T-cell (primary cell): ENCODE data around the gene ZBTB21. TPM values are rescaled to one million over a fixed set of nuclear protein-coding genes. Genes with fewer than 3 reads are reported as not detected.

Source experiments
- ATAC-seq, 4 experiments: fragments of 200-7000 bp in 3 of 4; fragments of 150-1000 bp in 1 of 4; cut with Tn5 transposase; replicated peaks in 1 of 4; 1 replicate in 3 of 4; 2 replicates in 1 of 4; pipeline ENCODE4 v1.10.0; 2021; ENCODE audit warnings: moderate library complexity in 3 of 4, mild to moderate bottlenecking in 2 of 4, moderate number of reproducible peaks in 1 of 4
- CTCF ChIA-PET, 2 donors: fragments of 300-600 bp; sonication (Branson Sonifier 250); formaldehyde crosslinking; loops; one replicate each; lab custom pipeline; 2022; ENCODE audit warnings: antibody characterized with exemption in 2 of 2; lab: Charles Lee
- POLR2A ChIA-PET, 2 donors: fragments of 300-600 bp; sonication (Branson Sonifier 250); formaldehyde crosslinking; loops; one replicate each; lab custom pipeline; 2022; ENCODE audit warnings: antibody characterized with exemption in 2 of 2; lab: Charles Lee
- DNase-seq, 35 experiments: peaks; one replicate each; pipeline versions ENCODE4 v3.0.0 to v3.0.0-alpha.2; 2013 to 2023
- H3K27ac ChIP-seq: one replicate; pipeline ENCODE4 v1.5.1; 2013; ENCODE audit warnings: low read length
- H3K27me3 ChIP-seq, 2 experiments: replicated peaks in 1 of 2; 1 replicate in 1 of 2; 2 replicates in 1 of 2; pipeline versions ENCODE4 v1.6.1 to v1.7.0; 2013; ENCODE audit warnings: low read length in 1 of 2, mixed read lengths in 1 of 2; ENCODE audit not compliant: control insufficient read depth in 2 of 2, insufficient read depth in 2 of 2; ENCODE audit errors: extremely low read depth in 1 of 2
- H3K36me3 ChIP-seq, 2 donors: 1 replicate in 1 of 2; 2 replicates in 1 of 2; pipeline versions ENCODE4 v1.6.1 to v1.7.0; 2013; ENCODE audit warnings: low read length in 1 of 2; ENCODE audit not compliant: control insufficient read depth in 2 of 2, insufficient read depth in 1 of 2; ENCODE audit errors: extremely low read depth in 1 of 2
- H3K4me1 ChIP-seq, 2 experiments: 1 replicate in 1 of 2; 2 replicates in 1 of 2; pipeline versions ENCODE4 v1.6.1 to v1.7.0; 2013; ENCODE audit warnings: low read length in 2 of 2, mixed read lengths in 1 of 2; ENCODE audit not compliant: insufficient read depth in 2 of 2, control insufficient read depth in 1 of 2; ENCODE audit errors: extremely low read depth in 1 of 2
- H3K4me3 ChIP-seq, 2 donors: 1 replicate in 1 of 2; 2 replicates in 1 of 2; pipeline versions ENCODE4 v1.5.1 to v1.7.0; 2013; ENCODE audit warnings: mild to moderate bottlenecking in 2 of 2, low read length in 1 of 2, moderate library complexity in 1 of 2; ENCODE audit not compliant: control insufficient read depth in 1 of 2; ENCODE audit errors: extremely low read depth in 1 of 2
- H3K9me3 ChIP-seq: 2 replicates; pipeline ENCODE4 v1.7.0; 2013
- H3K27ac Mint-ChIP-seq, 2 donors: one replicate each; pipeline ENCODE4 v1.8.0; 2020 to 2021; ENCODE audit warnings: mild to moderate bottlenecking in 2 of 2, mixed read lengths in 2 of 2
- H3K27me3 Mint-ChIP-seq, 2 donors: one replicate each; pipeline ENCODE4 v1.8.0; 2021 to 2022; ENCODE audit warnings: mixed read lengths in 2 of 2
- H3K36me3 Mint-ChIP-seq: one replicate; pipeline ENCODE4 v1.8.0; 2021; ENCODE audit warnings: mixed read lengths
- H3K4me1 Mint-ChIP-seq, 3 donors: one replicate each; pipeline ENCODE4 v1.8.0; 2020 to 2022; ENCODE audit warnings: mixed read lengths in 3 of 3, mild to moderate bottlenecking in 1 of 3
- H3K4me3 Mint-ChIP-seq, 3 donors: one replicate each; pipeline ENCODE4 v1.8.0; 2020 to 2022; ENCODE audit warnings: mild to moderate bottlenecking in 3 of 3, mixed read lengths in 3 of 3, moderate library complexity in 3 of 3
- H3K9me3 Mint-ChIP-seq, 3 donors: one replicate each; pipeline ENCODE4 v1.8.0; 2020 to 2022; ENCODE audit warnings: mixed read lengths in 3 of 3
- WGBS: methylation state at CpG from one replicate; pipeline ENCODE4 v1.1.5; 2013; ENCODE audit warnings: missing lambda C conversion rate; ENCODE audit not compliant: insufficient coverage; 5-methylcytosine and 5-hydroxymethylcytosine counted together
- total RNA-seq, 35 experiments: library from RNA in 6 of 35; stranded (reverse) in 6 of 35; fragments of 120-200 nt in 1 of 35; gene quantifications; one replicate each; pipeline versions ENCODE4 v1.2.1 to v1.2.4 and lab custom pipeline; 2013 to 2026

Gene ZBTB21
- total RNA-seq, 5 donors from 2014 or later (not counting 1 experiment from before 2014, with no cell fraction given), result 17.6 to 119 (median 25.9) TPM

DNA sequence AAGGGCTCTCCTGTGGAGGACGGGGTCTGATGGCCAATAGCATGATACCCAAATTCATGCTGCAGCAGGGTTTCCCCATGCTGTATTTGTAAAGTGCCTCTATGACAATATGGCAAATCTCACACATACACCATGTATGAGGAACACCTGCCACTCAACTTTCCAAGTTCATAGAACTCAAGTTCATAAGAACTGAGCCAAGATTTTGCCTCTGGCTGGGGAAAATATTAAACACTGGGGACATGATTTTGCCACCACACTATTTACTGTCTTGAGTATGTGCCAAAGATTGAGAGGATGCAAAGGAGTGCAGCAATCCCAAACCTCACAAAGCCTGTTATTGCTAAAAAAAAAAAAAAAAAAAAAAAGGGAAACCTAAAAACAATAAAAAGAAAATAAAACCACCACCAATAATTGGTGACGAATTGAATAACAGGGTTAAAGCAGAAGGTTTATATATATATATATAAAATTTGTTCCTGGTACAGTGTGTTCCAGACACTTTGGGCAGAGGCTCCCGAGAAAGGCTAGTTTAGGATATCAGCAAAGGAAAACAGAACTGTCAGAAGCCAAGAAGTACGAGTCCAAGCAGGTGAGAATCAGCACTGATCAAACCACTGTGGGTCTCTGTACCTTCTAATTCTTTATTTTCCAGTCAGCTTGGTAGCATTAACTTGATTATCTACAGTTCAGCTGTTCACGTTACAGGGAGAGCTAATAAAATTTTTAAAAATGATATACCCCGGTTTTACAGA is 24.3 kb downstream of the ZBTB21 start:
- CTCF ChIA-PET, result interaction anchor here in 1 of 2 donors (0.6 kb wide), 1 partner anchor 402 kb away, joined by 5 read pairs; no protein-coding TSS in a partner anchor

DNA sequence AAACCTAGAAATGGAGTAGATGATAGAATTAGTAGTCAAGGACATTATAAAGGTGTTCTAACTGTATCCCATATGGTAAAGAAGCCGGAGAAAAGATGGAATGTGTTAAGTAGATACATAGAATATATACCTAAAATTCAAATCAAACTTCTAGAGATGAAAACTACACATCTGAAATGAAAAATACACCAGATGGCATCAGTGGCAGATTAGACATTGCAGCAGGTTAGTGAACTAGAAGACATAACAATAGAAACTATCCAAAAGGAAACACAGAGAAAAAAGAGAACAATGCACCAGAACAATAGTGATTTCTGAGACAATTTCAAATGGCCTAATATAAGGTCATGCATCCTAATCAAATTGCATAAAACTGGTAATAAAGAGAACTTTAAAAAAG is 26.9 kb downstream of the ZBTB21 start:
- ATAC-seq, result no peak
- no peak for DNase-seq
- Histone ChIP-seq H3K4me3 (no peak overlapping the region), H3K27me3 (peaks cover 0 to 7% of the 10 kb centered on the region in 2 experiments), H3K9me3 (no peaks in the 10 kb centered on the region), H3K27ac (no peak overlapping the region), H3K36me3 (no peaks in the 10 kb centered on the region), H3K4me1 (no peaks in the 10 kb centered on the region)
- H3K27me3 Mint-ChIP-seq, result peaks cover 0 to 7% of the 10 kb centered on the region in 2 donors
- no peak overlapping the region for H3K4me3 Mint-ChIP-seq
- no CpG with 5 or more reads among the region's 1 CpG for WGBS
- H3K9me3 Mint-ChIP-seq, result peaks cover 10 to 18% (median 16%) of the 10 kb centered on the region in 3 donors
- H3K27ac Mint-ChIP-seq, result no peak overlapping the region
- peaks cover 7% of the 10 kb centered on the region for H3K36me3 Mint-ChIP-seq
- no peaks in the 10 kb centered on the region for H3K4me1 Mint-ChIP-seq
- POLR2A ChIA-PET, result interaction anchor here in 1 of 2 donors (0.6 kb wide), 1 partner anchor 38 kb away, joined by 3 read pairs; no protein-coding TSS in a partner anchor
- CTCF ChIA-PET, result no interaction called here

More for the DNA sequence above, 24.3 kb downstream of the ZBTB21 start:
- DNase-seq (no peak), ATAC-seq (no peak)
- POLR2A ChIA-PET, result interaction anchor here in 1 of 2 donors (0.7 kb wide), 1 partner anchor 25 kb away, joined by 4 read pairs; no protein-coding TSS in a partner anchor
- Histone ChIP-seq H3K36me3 (peaks cover 0 to 7% of the 10 kb centered on the region in 2 donors), H3K27me3 (no peaks in the 10 kb centered on the region), H3K27ac (no peak overlapping the region), H3K4me3 (no peak overlapping the region), H3K4me1 (no peaks in the 10 kb centered on the region), H3K9me3 (no peaks in the 10 kb centered on the region)
- H3K4me3 Mint-ChIP-seq, result no peak overlapping the region
- peaks cover 4 to 11% (median 10%) of the 10 kb centered on the region in 3 donors for H3K9me3 Mint-ChIP-seq
- no peak overlapping the region for H3K27ac Mint-ChIP-seq
- peaks cover 9% of the 10 kb centered on the region for H3K36me3 Mint-ChIP-seq
- 100% methylated on average over 1 of the region's 6 CpGs for WGBS
- no peaks in the 10 kb centered on the region for H3K4me1 Mint-ChIP-seq
- H3K27me3 Mint-ChIP-seq, result peaks cover 0 to 2% of the 10 kb centered on the region in 2 donors

DNA sequence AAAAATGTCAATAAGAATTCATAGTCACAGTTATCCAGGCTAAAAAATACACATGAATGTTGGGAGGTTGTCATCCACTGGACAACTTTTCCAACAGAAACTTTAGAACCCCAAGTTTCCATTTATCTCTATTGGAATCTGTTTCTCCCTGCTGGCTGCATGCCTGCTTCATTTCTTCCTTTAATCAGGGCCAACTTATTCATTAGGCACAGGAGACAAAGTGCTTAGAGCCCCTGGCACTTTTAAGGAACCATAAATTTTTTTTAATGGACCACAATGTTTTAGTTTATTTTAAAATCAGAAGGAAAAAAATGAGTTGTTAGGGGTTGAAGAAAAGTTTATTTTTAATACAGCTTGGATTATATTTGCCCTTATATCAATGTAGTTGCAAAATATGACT is 29.6 kb downstream of the ZBTB21 start:
- Mint-ChIP-seq H3K4me3 (no peak overlapping the region), H3K4me1 (no peaks in the 10 kb centered on the region), H3K27ac (no peak overlapping the region), H3K27me3 (peaks cover 0 to 7% of the 10 kb centered on the region in 2 donors), H3K36me3 (peaks cover 7% of the 10 kb centered on the region), H3K9me3 (peaks cover 10 to 18% (median 16%) of the 10 kb centered on the region in 3 donors)
- no peaks in the 10 kb centered on the region for H3K36me3 ChIP-seq
- H3K4me3 ChIP-seq, result no peak overlapping the region
- no peak overlapping the region for H3K27ac ChIP-seq
- H3K9me3 ChIP-seq, result no peaks in the 10 kb centered on the region
- CTCF ChIA-PET, result interaction anchor here (0.7 kb wide), 2 partner anchors 78 to 143 kb away, joined by 3 to 4 read pairs; no protein-coding TSS in a partner anchor
- no peak for DNase-seq
- POLR2A ChIA-PET, result interaction anchor here in 1 of 2 donors (0.5 kb wide), 1 partner anchor 33 kb away, joined by 3 read pairs; no protein-coding TSS in a partner anchor
- no peaks in the 10 kb centered on the region for H3K4me1 ChIP-seq
- no peak for ATAC-seq
- H3K27me3 ChIP-seq, result peaks cover 0 to 7% of the 10 kb centered on the region in 2 experiments

DNA sequence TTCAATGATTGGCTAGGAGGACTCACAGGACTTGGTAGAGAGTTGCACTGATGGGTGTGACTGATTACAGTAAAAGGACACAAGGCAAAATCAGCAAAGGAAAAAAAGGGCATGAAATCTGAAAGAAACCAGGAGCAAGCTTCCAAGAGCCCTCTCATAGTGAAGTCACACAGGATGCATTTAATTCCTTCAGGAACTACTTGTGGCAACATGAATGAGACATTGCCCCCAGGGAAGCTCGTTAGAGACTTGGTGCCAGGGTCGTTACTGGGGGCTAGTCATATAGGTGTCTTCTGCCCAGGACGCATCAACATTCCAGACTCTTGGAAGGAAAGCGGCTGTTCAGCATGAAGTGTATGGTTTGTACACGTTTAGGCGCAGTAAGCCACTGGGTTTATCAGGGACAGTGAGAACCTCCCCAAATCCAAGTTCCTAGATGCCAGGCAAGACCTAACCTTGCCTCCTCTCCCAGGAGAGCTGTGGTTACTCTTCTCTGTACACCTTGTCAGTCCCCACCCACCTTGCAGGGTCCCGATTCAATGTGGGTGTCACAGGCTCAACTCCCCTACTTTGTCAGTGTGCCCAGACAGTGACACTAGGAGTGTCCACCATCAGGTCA is 30.3 kb downstream of the ZBTB21 start:
- H3K9me3 Mint-ChIP-seq, result peaks cover 10 to 18% (median 16%) of the 10 kb centered on the region in 3 donors
- peaks cover 3 to 5% (median 3%) of the 10 kb centered on the region in 3 donors for H3K4me1 Mint-ChIP-seq
- POLR2A ChIA-PET, result no interaction called here
- Histone ChIP-seq H3K27ac (no peak overlapping the region), H3K4me3 (no peak overlapping the region), H3K36me3 (no peaks in the 10 kb centered on the region), H3K27me3 (peaks cover 0 to 7% of the 10 kb centered on the region in 2 experiments), H3K9me3 (no peaks in the 10 kb centered on the region), H3K4me1 (peaks cover 0 to under 1% of the 10 kb centered on the region in 2 experiments)
- DNase-seq (peak in 1 of 35 experiments; percentile 4), ATAC-seq (no peak)
- H3K4me3 Mint-ChIP-seq, result no peak overlapping the region
- CTCF ChIA-PET, result no interaction called here
- H3K27ac Mint-ChIP-seq, result no peak overlapping the region
- H3K36me3 Mint-ChIP-seq, result peaks cover 7% of the 10 kb centered on the region
- peaks cover 0 to 7% of the 10 kb centered on the region in 2 donors for H3K27me3 Mint-ChIP-seq
- 94% methylated on average over 5 of the region's 7 CpGs for WGBS

DNA sequence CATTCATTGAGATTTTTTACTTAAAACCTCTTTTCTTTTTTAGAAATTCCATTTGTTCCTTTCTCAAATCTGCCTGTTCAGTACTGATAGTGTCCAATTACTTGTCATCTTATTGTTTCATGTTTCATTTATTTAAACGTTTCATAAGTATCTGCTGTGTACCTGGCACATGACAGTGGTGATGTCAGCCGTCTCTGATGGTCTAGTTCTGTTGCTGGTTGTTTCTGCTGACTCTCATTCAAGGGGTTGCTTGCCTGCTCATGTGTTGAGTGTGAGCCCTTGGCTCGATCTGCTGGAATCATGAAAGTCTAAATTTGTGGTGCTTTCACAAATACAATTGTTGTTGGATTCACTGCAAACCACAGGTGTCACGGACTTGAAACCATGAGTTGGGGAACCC is 30.8 kb downstream of the ZBTB21 start:
- DNase-seq (peak in 1 of 35 experiments; percentile 2), ATAC-seq (no peak)
- Histone ChIP-seq H3K4me3 (no peak overlapping the region), H3K9me3 (no peaks in the 10 kb centered on the region), H3K27me3 (peaks cover 0 to 7% of the 10 kb centered on the region in 2 experiments), H3K4me1 (peaks cover 0 to 6% of the 10 kb centered on the region in 2 experiments), H3K27ac (no peak overlapping the region), H3K36me3 (no peaks in the 10 kb centered on the region)
- H3K27ac Mint-ChIP-seq, result no peak overlapping the region
- 85% methylated on average over 3 of the region's 4 CpGs for WGBS
- H3K27me3 Mint-ChIP-seq, result peaks cover 0 to 7% of the 10 kb centered on the region in 2 donors
- H3K4me3 Mint-ChIP-seq, result no peak overlapping the region
- peaks cover 10 to 18% (median 16%) of the 10 kb centered on the region in 3 donors for H3K9me3 Mint-ChIP-seq
- peaks cover 7% of the 10 kb centered on the region for H3K36me3 Mint-ChIP-seq
- ChIA-PET CTCF (no interaction called here), POLR2A (no interaction called here)
- peaks cover 8 to 10% (median 8%) of the 10 kb centered on the region in 3 donors for H3K4me1 Mint-ChIP-seq
